ENCODE data around the gene TNIP3.

The TNIP3 gene

GRCh38 chr4:121199742-121200561, 35.8 kb upstream of the TNIP3 start:
- peak overlapping the region; percentile 27 for H3K4me3 ChIP-seq (replicated peaks; ENCODE audit: low read depth, low read length)
- TF ChIP-seq CTCF (IDR thresholded peaks at IDR 0.05; ENCODE audit: insufficient read depth, low read length, poor library complexity, severe bottlenecking), result peak; percentile 55
- H3K27me3 ChIP-seq (replicated peaks; ENCODE audit: control insufficient read depth, insufficient read depth, low read length), result no peaks in the 10 kb centered on the region
- H3K36me3 ChIP-seq (ENCODE audit: control insufficient read depth, insufficient read depth, low read length), result no peaks in the 10 kb centered on the region
- DNase-seq (ENCODE audit: extremely low read depth, insufficient read length), result peak; percentile 53

- Histone ChIP-seq H3K27me3 (replicated peaks; ENCODE audit: control insufficient read depth, insufficient read depth, low read length) (no peaks in the 10 kb centered on the region), H3K36me3 (ENCODE audit: control insufficient read depth, insufficient read depth, low read length) (no peaks in the 10 kb centered on the region), H3K4me3 (replicated peaks; ENCODE audit: low read depth, low read length) (no peak overlapping the region)
- DNase-seq (ENCODE audit: extremely low read depth, insufficient read length), result no peak
- no peak for TF ChIP-seq CTCF (IDR thresholded peaks at IDR 0.05; ENCODE audit: insufficient read depth, low read length, poor library complexity, severe bottlenecking)
These were observed 34.1 kb upstream of the TNIP3 start for GRCh38 chr4:121198251-121198650.

- Histone ChIP-seq H3K36me3 (ENCODE audit: control insufficient read depth, insufficient read depth, low read length) (no peaks in the 10 kb centered on the region), H3K4me3 (replicated peaks; ENCODE audit: low read depth, low read length) (no peak overlapping the region), H3K27me3 (replicated peaks; ENCODE audit: control insufficient read depth, insufficient read depth, low read length) (no peaks in the 10 kb centered on the region)
- no peak for DNase-seq (ENCODE audit: extremely low read depth, insufficient read length)
- no peak for TF ChIP-seq CTCF (IDR thresholded peaks at IDR 0.05; ENCODE audit: insufficient read depth, low read length, poor library complexity, severe bottlenecking)
These were observed 31.5 kb upstream of the TNIP3 start for GRCh38 chr4:121195649-121196048.

- no peak for DNase-seq (ENCODE audit: extremely low read depth, insufficient read length)
- no peaks in the 10 kb centered on the region for H3K27me3 ChIP-seq (replicated peaks; ENCODE audit: control insufficient read depth, insufficient read depth, low read length)
- H3K4me3 ChIP-seq (replicated peaks; ENCODE audit: low read depth, low read length), result no peak overlapping the region
- H3K36me3 ChIP-seq (ENCODE audit: control insufficient read depth, insufficient read depth, low read length), result no peaks in the 10 kb centered on the region
- TF ChIP-seq CTCF (IDR thresholded peaks at IDR 0.05; ENCODE audit: insufficient read depth, low read length, poor library complexity, severe bottlenecking), result peak; percentile 69
These were observed 28.4 kb upstream of the TNIP3 start for GRCh38 chr4:121192480-121192879.

DNA sequence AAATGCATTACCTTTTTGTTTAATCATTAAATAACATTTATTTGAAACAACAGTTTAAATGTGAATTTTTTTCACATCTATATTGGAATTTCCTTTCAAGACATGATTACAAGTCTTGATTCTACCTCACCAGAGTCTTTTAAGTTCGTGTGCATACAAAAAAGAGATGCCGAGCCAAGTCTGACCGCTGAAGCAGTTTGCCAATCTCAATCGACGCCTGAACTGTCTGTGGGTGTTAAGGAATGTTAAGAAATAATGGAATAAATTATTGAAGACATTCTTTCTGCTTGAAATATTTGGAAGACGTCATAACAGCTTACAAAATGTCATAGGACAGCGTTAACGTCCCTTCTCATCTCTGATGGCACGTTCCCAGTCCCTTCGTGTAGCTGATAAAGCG, 27.9 kb upstream of the TNIP3 start:
- no peak for TF ChIP-seq CTCF (IDR thresholded peaks at IDR 0.05; ENCODE audit: insufficient read depth, low read length, poor library complexity, severe bottlenecking)
- Histone ChIP-seq H3K27me3 (replicated peaks; ENCODE audit: control insufficient read depth, insufficient read depth, low read length) (no peaks in the 10 kb centered on the region), H3K36me3 (ENCODE audit: control insufficient read depth, insufficient read depth, low read length) (no peaks in the 10 kb centered on the region), H3K4me3 (replicated peaks; ENCODE audit: low read depth, low read length) (no peak overlapping the region)
- DNase-seq (ENCODE audit: extremely low read depth, insufficient read length), result no peak
